NCI-H2227 (cell line): ENCODE results near the gene SLC35A1.

ENCODE experiments used
- DNase-seq: peaks from one replicate; lab custom pipeline; 2025; ENCODE audit not compliant: unreplicated experiment; lab: John Stamatoyannopoulos, UW

Gene SLC35A1

GRCh38 chr6:87522686-87523085 is 49.9 kb downstream of the SLC35A1 start:
- no peak for DNase-seq

GRCh38 chr6:87529221-87529620 is 56.4 kb downstream of the SLC35A1 start:
- no peak for DNase-seq

- no peak for DNase-seq
Observed at GRCh38 chr6:87534377-87535047, 61.7 kb downstream of the SLC35A1 start.

- DNase-seq: no peak
Observed at GRCh38 chr6:87538510-87539260, 65.9 kb downstream of the SLC35A1 start.

GRCh38 chr6:87539554-87539953 is 66.8 kb downstream of the SLC35A1 start:
- DNase-seq: no peak

- DNase-seq: no peak
Observed at GRCh38 chr6:87540539-87540938, 67.8 kb downstream of the SLC35A1 start.

- DNase-seq: no peak
Observed at GRCh38 chr6:87541041-87541440, 68.3 kb downstream of the SLC35A1 start.

- no peak for DNase-seq
Observed at GRCh38 chr6:87541744-87542143, 69.0 kb downstream of the SLC35A1 start.

GRCh38 chr6:87543696-87544473 is 71.1 kb downstream of the SLC35A1 start:
- no peak for DNase-seq

GRCh38 chr6:87544474-87544735 is 71.6 kb downstream of the SLC35A1 start:
- no peak for DNase-seq

- DNase-seq: no peak
Observed at GRCh38 chr6:87551799-87552198, 79.0 kb downstream of the SLC35A1 start.

GRCh38 chr6:87553159-87553765 is 80.5 kb downstream of the SLC35A1 start:
- DNase-seq: no peak

- DNase-seq: no peak
Observed at GRCh38 chr6:87555506-87555905, 82.7 kb downstream of the SLC35A1 start.

GRCh38 chr6:87558446-87558845 is 85.7 kb downstream of the SLC35A1 start:
- no peak for DNase-seq

GRCh38 chr6:87561017-87561416 is 88.2 kb downstream of the SLC35A1 start:
- DNase-seq: no peak
